ENCODE measurements around the gene GALNT15.

The GALNT15 gene

DNA sequence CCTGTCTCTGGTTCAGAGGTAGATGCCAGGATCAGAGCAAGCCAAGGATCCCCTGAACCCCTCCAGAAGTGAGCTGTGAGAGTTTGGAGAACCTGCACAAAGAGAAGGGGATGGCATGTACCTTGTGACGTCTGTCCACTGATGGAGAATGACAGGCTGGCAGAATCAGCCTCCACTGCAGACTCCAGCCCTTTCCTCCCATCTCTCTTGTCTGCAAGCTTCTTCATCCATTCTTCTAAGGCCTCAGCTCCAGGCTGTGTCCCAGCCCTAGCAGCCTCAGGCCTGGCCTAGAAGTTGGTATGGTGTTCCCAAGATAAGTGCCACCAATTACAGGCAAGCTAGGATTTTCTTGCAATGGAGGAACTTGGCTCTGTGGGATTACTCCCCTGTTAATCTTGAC is 8.6 kb downstream of the GALNT15 start:
- H3K9me3 ChIP-seq (ENCODE audit: insufficient read depth, low read length, severe bottlenecking) = no peaks in the 10 kb centered on the region
- H3K4me3 ChIP-seq (ENCODE audit: low read depth in 1 of 2, low read length in 2 of 2) = no peak overlapping the region
- H3K4me1 ChIP-seq (ENCODE audit: insufficient read depth, low read length) = peaks cover 6% of the 10 kb centered on the region
- H3K79me2 ChIP-seq (ENCODE audit: insufficient read depth, low read length) = no peaks in the 10 kb centered on the region
- TF ChIP-seq, protein P1, sequence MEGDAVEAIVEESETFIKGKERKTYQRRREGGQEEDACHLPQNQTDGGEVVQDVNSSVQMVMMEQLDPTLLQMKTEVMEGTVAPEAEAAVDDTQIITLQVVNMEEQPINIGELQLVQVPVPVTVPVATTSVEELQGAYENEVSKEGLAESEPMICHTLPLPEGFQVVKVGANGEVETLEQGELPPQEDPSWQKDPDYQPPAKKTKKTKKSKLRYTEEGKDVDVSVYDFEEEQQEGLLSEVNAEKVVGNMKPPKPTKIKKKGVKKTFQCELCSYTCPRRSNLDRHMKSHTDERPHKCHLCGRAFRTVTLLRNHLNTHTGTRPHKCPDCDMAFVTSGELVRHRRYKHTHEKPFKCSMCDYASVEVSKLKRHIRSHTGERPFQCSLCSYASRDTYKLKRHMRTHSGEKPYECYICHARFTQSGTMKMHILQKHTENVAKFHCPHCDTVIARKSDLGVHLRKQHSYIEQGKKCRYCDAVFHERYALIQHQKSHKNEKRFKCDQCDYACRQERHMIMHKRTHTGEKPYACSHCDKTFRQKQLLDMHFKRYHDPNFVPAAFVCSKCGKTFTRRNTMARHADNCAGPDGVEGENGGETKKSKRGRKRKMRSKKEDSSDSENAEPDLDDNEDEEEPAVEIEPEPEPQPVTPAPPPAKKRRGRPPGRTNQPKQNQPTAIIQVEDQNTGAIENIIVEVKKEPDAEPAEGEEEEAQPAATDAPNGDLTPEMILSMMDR (IDR thresholded peaks at IDR 0.05; ENCODE audit: borderline replicate concordance, extremely low read depth, low read length, poor library complexity, severe bottlenecking) = no peak
- no peak for TF ChIP-seq EZH2 (IDR thresholded peaks at IDR 0.05; ENCODE audit: borderline replicate concordance, low read depth, low read length, severe bottlenecking)
- H3K36me3 ChIP-seq (ENCODE audit: insufficient read depth, low read length) = no peaks in the 10 kb centered on the region
- no peak for ATAC-seq (ENCODE audit: insufficient read depth, low read depth)
- no peak overlapping the region for H3K4me2 ChIP-seq (ENCODE audit: insufficient read depth, low read length)
- H3K9ac ChIP-seq (ENCODE audit: low read depth, low read length) = no peak overlapping the region
- no peak overlapping the region for H3K27ac ChIP-seq (ENCODE audit: low read length)
- no peaks in the 10 kb centered on the region for H4K20me1 ChIP-seq (ENCODE audit: insufficient read depth, low read length)
- peaks cover under 1% of the 10 kb centered on the region for H3K27me3 ChIP-seq (ENCODE audit: insufficient read depth, low read length, poor library complexity)
- no peak overlapping the region for H2AFZ ChIP-seq (ENCODE audit: low read depth, low read length)
- DNase-seq = no peak

- no peak for DNase-seq
- no peak for ATAC-seq (ENCODE audit: insufficient read depth, low read depth)
- peaks cover 4% of the 10 kb centered on the region for H3K27me3 ChIP-seq (ENCODE audit: insufficient read depth, low read length, poor library complexity)
- no peak overlapping the region for H3K4me2 ChIP-seq (ENCODE audit: insufficient read depth, low read length)
- TF ChIP-seq, protein P1 (IDR thresholded peaks at IDR 0.05; ENCODE audit: borderline replicate concordance, extremely low read depth, low read length, poor library complexity, severe bottlenecking) = no peak
- TF ChIP-seq EZH2 (IDR thresholded peaks at IDR 0.05; ENCODE audit: borderline replicate concordance, low read depth, low read length, severe bottlenecking) = no peak
- H3K79me2 ChIP-seq (ENCODE audit: insufficient read depth, low read length) = no peaks in the 10 kb centered on the region
- no peaks in the 10 kb centered on the region for H4K20me1 ChIP-seq (ENCODE audit: insufficient read depth, low read length)
- H3K27ac ChIP-seq (ENCODE audit: low read length) = no peak overlapping the region
- no peak overlapping the region for H2AFZ ChIP-seq (ENCODE audit: low read depth, low read length)
- no peaks in the 10 kb centered on the region; the same call in 1 of the 2 replicates for H3K4me1 ChIP-seq (ENCODE audit: insufficient read depth, low read length)
- H3K36me3 ChIP-seq (ENCODE audit: insufficient read depth, low read length) = no peaks in the 10 kb centered on the region
- no peaks in the 10 kb centered on the region for H3K9me3 ChIP-seq (ENCODE audit: insufficient read depth, low read length, severe bottlenecking)
- no peak overlapping the region for H3K9ac ChIP-seq (ENCODE audit: low read depth, low read length)
- no peak overlapping the region for H3K4me3 ChIP-seq (ENCODE audit: low read depth in 1 of 2, low read length in 2 of 2)
These were observed 9.3 kb downstream of the GALNT15 start for GRCh38 chr3:16183601-16184270.

- Histone ChIP-seq H3K4me1 (ENCODE audit: insufficient read depth, low read length) (no peaks in the 10 kb centered on the region), H4K20me1 (ENCODE audit: insufficient read depth, low read length) (no peaks in the 10 kb centered on the region), H3K27me3 (ENCODE audit: insufficient read depth, low read length, poor library complexity) (peaks cover 5% of the 10 kb centered on the region), H3K9me3 (ENCODE audit: insufficient read depth, low read length, severe bottlenecking) (no peaks in the 10 kb centered on the region), H3K9ac (ENCODE audit: low read depth, low read length) (no peak overlapping the region), H3K36me3 (ENCODE audit: insufficient read depth, low read length) (no peaks in the 10 kb centered on the region), H3K4me2 (ENCODE audit: insufficient read depth, low read length) (no peak overlapping the region), H3K4me3 (ENCODE audit: low read depth in 1 of 2, low read length in 2 of 2) (no peak overlapping the region), H3K27ac (ENCODE audit: low read length) (no peak overlapping the region), H3K79me2 (ENCODE audit: insufficient read depth, low read length) (no peaks in the 10 kb centered on the region), H2AFZ (ENCODE audit: low read depth, low read length) (no peak overlapping the region)
- ATAC-seq (ENCODE audit: insufficient read depth, low read depth) (no peak), DNase-seq (no peak)
- TF ChIP-seq EZH2 (IDR thresholded peaks at IDR 0.05; ENCODE audit: borderline replicate concordance, low read depth, low read length, severe bottlenecking) = no peak
- TF ChIP-seq, protein P1 (IDR thresholded peaks at IDR 0.05; ENCODE audit: borderline replicate concordance, extremely low read depth, low read length, poor library complexity, severe bottlenecking) = no peak
These were observed 11.6 kb downstream of the GALNT15 start for GRCh38 chr3:16186086-16186485.
